Activated CD8-positive, alpha-beta memory T cell treated with anti-CD3 and anti-CD28 coated beads for 48 hours (primary cell): Measurements from ENCODE around the gene DCTN2.
"Not testable (repeated sequence)": the region's sequence is repeated elsewhere in the genome, so short reads cannot be mapped to it uniquely, and the experiment has no call there.

ENCODE experiments used
- DNase-seq, 3 experiments: peaks; one replicate each; pipeline ENCODE4 v3.0.0-alpha.2; 2020; ENCODE audit warnings: low read depth in 2 of 3, low spot score in 2 of 3

DCTN2 gene

GRCh38 chr12:57577981-57578758 is 31.2 kb upstream of the DCTN2 start:
- no peak for DNase-seq

- DNase-seq = no peak
Observed at GRCh38 chr12:57576613-57577160, 29.7 kb upstream of the DCTN2 start.

GRCh38 chr12:57575771-57576612 is 29.0 kb upstream of the DCTN2 start:
- no peak for DNase-seq

GRCh38 chr12:57574795-57575194 is 27.8 kb upstream of the DCTN2 start:
- DNase-seq = no peak

GRCh38 chr12:57571926-57572762 is 25.2 kb upstream of the DCTN2 start:
- DNase-seq = no peak

- DNase-seq = not testable (repeated sequence)
Observed at GRCh38 chr12:57570438-57570837, 23.4 kb upstream of the DCTN2 start.

GRCh38 chr12:57569858-57570257 is 22.9 kb upstream of the DCTN2 start:
- no peak for DNase-seq

- DNase-seq = no peak
Observed at GRCh38 chr12:57568838-57569237, 21.8 kb upstream of the DCTN2 start.

- DNase-seq = no peak
Observed at GRCh38 chr12:57564178-57564740, 17.3 kb upstream of the DCTN2 start.

- DNase-seq = no peak
Observed at GRCh38 chr12:57563358-57563757, 16.4 kb upstream of the DCTN2 start.

GRCh38 chr12:57561117-57561516 is 14.1 kb upstream of the DCTN2 start:
- not testable (repeated sequence) for DNase-seq

GRCh38 chr12:57560516-57560915 is 13.5 kb upstream of the DCTN2 start:
- no peak for DNase-seq

- DNase-seq = no peak
Observed at GRCh38 chr12:57558864-57559263, 11.9 kb upstream of the DCTN2 start.

GRCh38 chr12:57554897-57555296 is 7.9 kb upstream of the DCTN2 start:
- no peak for DNase-seq

- no peak for DNase-seq
Observed at GRCh38 chr12:57554453-57554852, 7.5 kb upstream of the DCTN2 start.

GRCh38 chr12:57553343-57554202 is 6.6 kb upstream of the DCTN2 start:
- no peak for DNase-seq

GRCh38 chr12:57552835-57553313 is 5.9 kb upstream of the DCTN2 start:
- DNase-seq = no peak

GRCh38 chr12:57552306-57552651 is 5.3 kb upstream of the DCTN2 start:
- DNase-seq = no peak

- no peak for DNase-seq
Observed at GRCh38 chr12:57551637-57552305, 4.8 kb upstream of the DCTN2 start.
